ENCODE results near the gene FABP6.

GRCh38 chr5:160188141-160189015 lies 40.9 kb upstream of the FABP6 start:
- TF ChIP-seq POLR2AphosphoS5 (IDR thresholded peaks at IDR 0.05) (no peak), CTCF (IDR thresholded peaks at IDR 0.05) (no peak)
